ENCODE data around the gene DHRS4.
"Not testable (repeated sequence)": the region's sequence is repeated elsewhere in the genome, so short reads cannot be mapped to it uniquely, and the experiment has no call there.

- TF ChIP-seq CTCF (IDR thresholded peaks at IDR 0.05; ENCODE audit: low read depth, low read length); POLR2A (IDR thresholded peaks at IDR 0.05; ENCODE audit: extremely low read depth, insufficient read length): not testable (repeated sequence)
Observed at GRCh38 chr14:24006817-24007652, 53.5 kb downstream of the DHRS4 start.

Data from NB4 (cell line).